HepG2 (cell line): ENCODE data around the gene TACO1. TPM values are rescaled to one million over a fixed set of nuclear protein-coding genes. Genes with fewer than 3 reads are reported as not detected.

Experiments
- ATF5 ChIP-seq: sonication (generic); formaldehyde crosslinking; IDR thresholded peaks from 2 replicates; pipeline ENCODE4 v1.4.0; 2020; ENCODE audit warnings: mild to moderate bottlenecking, low read depth, missing genetic modification reagents
- CCDC6 ChIP-seq: sonication (generic); formaldehyde crosslinking; IDR thresholded peaks from 2 replicates; pipeline ENCODE4 v1.8.1; 2022; ENCODE audit warnings: mild to moderate bottlenecking, missing genetic modification reagents, moderate library complexity
- CEBPB ChIP-seq: IDR thresholded peaks from 2 replicates; pipeline ENCODE4 v1.6.1; 2011; ENCODE audit warnings: low read depth, low read length, improper control_type of control experiment, borderline replicate concordance
- CHD4 ChIP-seq: fragments of 200-600 bp; sonication (generic); IDR thresholded peaks from 2 replicates; pipeline ENCODE4 v1.7.0; 2017; ENCODE audit warnings: mild to moderate bottlenecking, low read length, borderline replicate concordance
- HHEX ChIP-seq: IDR thresholded peaks from 2 replicates; pipeline ENCODE4 v1.6.1; 2016; ENCODE audit warnings: control low read depth
- HMGA1 ChIP-seq: sonication (generic); formaldehyde crosslinking; conservative IDR thresholded peaks from 2 replicates; pipeline ENCODE4 v1.4.0; 2020; ENCODE audit warnings: missing genetic modification reagents
- HNF1B ChIP-seq: sonication (generic); formaldehyde crosslinking; IDR thresholded peaks from 2 replicates; pipeline ENCODE4 v1.5.1; 2020; ENCODE audit warnings: mild to moderate bottlenecking, moderate library complexity, missing genetic modification reagents
- KAT8 ChIP-seq: IDR thresholded peaks from 2 replicates; pipeline ENCODE4 v1.6.1; 2016; ENCODE audit warnings: missing genetic modification reagents, missing compliant biosample characterization
- MXD3 ChIP-seq: IDR thresholded peaks from 2 replicates; pipeline ENCODE4 v1.6.1; 2016; ENCODE audit warnings: mild to moderate bottlenecking, missing biosample characterization, missing genetic modification reagents
- RAD51 ChIP-seq: fragments of 450-650 bp; IDR thresholded peaks from 2 replicates; pipeline ENCODE4 v1.6.1; 2016; ENCODE audit warnings: borderline replicate concordance
- RCOR2 ChIP-seq: IDR thresholded peaks from 2 replicates; pipeline ENCODE4 v1.6.1; 2016; ENCODE audit warnings: missing biosample characterization, missing genetic modification reagents
- RFXANK ChIP-seq: IDR thresholded peaks from 2 replicates; pipeline ENCODE4 v1.6.1; 2016
- RFXAP ChIP-seq: sonication (generic); formaldehyde crosslinking; IDR thresholded peaks from 2 replicates; pipeline ENCODE4 v1.4.0; 2020; ENCODE audit warnings: missing genetic modification reagents, borderline replicate concordance
- SAP130 ChIP-seq: IDR thresholded peaks from 2 replicates; pipeline ENCODE4 v1.6.1; 2016; ENCODE audit warnings: low read depth
- TEAD3 ChIP-seq: optimal IDR thresholded peaks from 2 replicates; pipeline ENCODE3; 2016; ENCODE audit warnings: borderline replicate concordance
- TEF ChIP-seq: sonication (generic); formaldehyde crosslinking; IDR thresholded peaks from 2 replicates; pipeline ENCODE4 v1.5.0; 2020; ENCODE audit warnings: missing genetic modification reagents
- UBTF ChIP-seq: sonication (generic); formaldehyde crosslinking; IDR thresholded peaks from 2 replicates; pipeline ENCODE4 v1.4.0; 2020; ENCODE audit warnings: mild to moderate bottlenecking, missing genetic modification reagents
- ZFX ChIP-seq: sonication (generic); formaldehyde crosslinking; IDR thresholded peaks from 2 replicates; pipeline ENCODE4 v1.4.0; 2020; ENCODE audit warnings: mild to moderate bottlenecking, low read depth, missing genetic modification reagents, moderate library complexity
- ZNF124 ChIP-seq: sonication (generic); formaldehyde crosslinking; IDR thresholded peaks from 2 replicates; pipeline ENCODE4 v1.4.0; 2020; ENCODE audit warnings: missing genetic modification reagents
- ZNF20 ChIP-seq: sonication (generic); formaldehyde crosslinking; IDR thresholded peaks from 2 replicates; pipeline ENCODE4 v1.4.0; 2020; ENCODE audit warnings: mild to moderate bottlenecking, moderate library complexity, missing genetic modification reagents
- ZNF280B ChIP-seq: sonication (generic); formaldehyde crosslinking; IDR thresholded peaks from 2 replicates; pipeline ENCODE4 v1.5.0; 2020; ENCODE audit warnings: missing genetic modification reagents, mild to moderate bottlenecking, borderline replicate concordance
- ZNF33B ChIP-seq: sonication (generic); formaldehyde crosslinking; IDR thresholded peaks from 2 replicates; pipeline ENCODE4 v1.5.1; 2020; ENCODE audit warnings: mild to moderate bottlenecking, missing genetic modification reagents
- ZNF543 ChIP-seq: sonication (generic); formaldehyde crosslinking; IDR thresholded peaks from 2 replicates; pipeline ENCODE4 v1.4.0; 2020; ENCODE audit warnings: mild to moderate bottlenecking, missing genetic modification reagents
- polyA plus RNA-seq, 8 experiments: library from polyadenylated mRNA; depleted of rRNA in 3 of 8; stranded (reverse) in 7 of 8; unstranded in 1 of 8; fragments of >200 nt; fragmentation: Illumina TruSeq in 4 of 8; extraction: Trizol in 4 of 8; gene quantifications; 2 replicates each; pipeline versions ENCODE4 v1.2.1 to v1.2.3, GENCODE V29; 2011 to 2016; ENCODE audit warnings: low read depth in 4 of 8, missing spikeins in 1 of 8, mixed read lengths in 1 of 8; ENCODE audit not compliant: insufficient read depth in 1 of 8
- total RNA-seq, 5 experiments: library from RNA; depleted of rRNA; stranded (reverse); fragments of >200 nt; fragmentation: Illumina TruSeq; extraction: Trizol; gene quantifications; 2 replicates each; pipeline ENCODE4 v1.2.3, GENCODE V29; 2016; ENCODE audit warnings: low read depth in 1 of 5

TACO1 gene
- total and polyA plus RNA-seq, 2 of the 13 experiments (the other 11 are each of a cell fraction or from before 2014, with no cell fraction given) = 34.7 to 53.6 TPM

- no peak for TF ChIP-seq RAD51
- TF ChIP-seq RFXANK (CRISPR knock-in tag) = 0 out of 2 replicates have a peak, but pooled peaks have one; percentile 28
- TF ChIP-seq ZFX (CRISPR knock-in tag) = peak; percentile 31; the same call in 1 of the 2 replicates
- 0 out of 2 replicates have a peak, but pooled peaks have one; percentile 14 for TF ChIP-seq MXD3
- TF ChIP-seq HMGA1 (CRISPR knock-in tag) = no peak
- TF ChIP-seq ZNF20 (CRISPR knock-in tag) = no peak
- TF ChIP-seq RFXAP (CRISPR knock-in tag) = 0 out of 2 replicates have a peak, but pooled peaks have one; percentile 59
- peak; percentile 81 for TF ChIP-seq KAT8 (CRISPR knock-in tag)
- peak; percentile 100 for TF ChIP-seq RCOR2 (CRISPR knock-in tag)
- TF ChIP-seq HHEX = peak; percentile 82
- TF ChIP-seq ZNF280B (CRISPR knock-in tag) = no peak
- TF ChIP-seq CCDC6 = peak; percentile 93
- peak; percentile 89 for TF ChIP-seq ATF5 (CRISPR knock-in tag)
- TF ChIP-seq TEAD3 (CRISPR knock-in tag) = peak; percentile 90
- TF ChIP-seq ZNF124 (CRISPR knock-in tag) = peak; percentile 93
- TF ChIP-seq TEF (CRISPR knock-in tag) = no peak
- TF ChIP-seq UBTF (CRISPR knock-in tag) = peak; percentile 71
- peak; percentile 83 for TF ChIP-seq ZNF33B (CRISPR knock-in tag)
- peak; percentile 58; the same call in 1 of the 2 replicates for TF ChIP-seq HNF1B (CRISPR knock-in tag)
- peak; percentile 95 for TF ChIP-seq CHD4
- TF ChIP-seq SAP130 (CRISPR knock-in tag) = peak; percentile 89
- peak; percentile 48; the same call in 1 of the 2 replicates for TF ChIP-seq CEBPB
- TF ChIP-seq ZNF543 (CRISPR knock-in tag) = peak; percentile 67; the same call in 1 of the 2 replicates
These were observed 22.5 kb upstream of the TACO1 start (continued) for GRCh38 chr17:63578027-63578768.
